ENCODE measurements around the gene SH3RF3.

The SH3RF3 gene

DNA sequence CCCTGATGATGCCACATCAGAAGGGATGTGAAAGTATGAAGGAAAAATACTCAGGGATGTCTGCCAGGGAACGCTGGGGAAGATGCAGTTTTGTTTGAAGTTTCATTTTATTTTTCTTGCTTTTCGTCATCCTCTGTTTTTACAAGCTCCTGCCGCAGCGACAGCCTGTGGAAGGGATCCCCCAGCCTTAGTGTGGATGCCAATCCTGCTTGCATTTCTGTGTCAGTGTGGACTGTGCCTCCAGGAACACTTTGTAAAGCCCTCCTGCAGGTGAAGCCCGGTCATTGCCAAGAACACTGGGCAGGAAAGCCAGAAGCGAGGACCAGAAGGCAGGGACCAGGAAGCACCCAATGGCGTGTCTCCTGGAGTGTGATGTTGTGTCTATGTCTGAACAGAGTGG is 250.5 kb downstream of the SH3RF3 start:
- DNase-seq (no peak), ATAC-seq (no peak)

DNA sequence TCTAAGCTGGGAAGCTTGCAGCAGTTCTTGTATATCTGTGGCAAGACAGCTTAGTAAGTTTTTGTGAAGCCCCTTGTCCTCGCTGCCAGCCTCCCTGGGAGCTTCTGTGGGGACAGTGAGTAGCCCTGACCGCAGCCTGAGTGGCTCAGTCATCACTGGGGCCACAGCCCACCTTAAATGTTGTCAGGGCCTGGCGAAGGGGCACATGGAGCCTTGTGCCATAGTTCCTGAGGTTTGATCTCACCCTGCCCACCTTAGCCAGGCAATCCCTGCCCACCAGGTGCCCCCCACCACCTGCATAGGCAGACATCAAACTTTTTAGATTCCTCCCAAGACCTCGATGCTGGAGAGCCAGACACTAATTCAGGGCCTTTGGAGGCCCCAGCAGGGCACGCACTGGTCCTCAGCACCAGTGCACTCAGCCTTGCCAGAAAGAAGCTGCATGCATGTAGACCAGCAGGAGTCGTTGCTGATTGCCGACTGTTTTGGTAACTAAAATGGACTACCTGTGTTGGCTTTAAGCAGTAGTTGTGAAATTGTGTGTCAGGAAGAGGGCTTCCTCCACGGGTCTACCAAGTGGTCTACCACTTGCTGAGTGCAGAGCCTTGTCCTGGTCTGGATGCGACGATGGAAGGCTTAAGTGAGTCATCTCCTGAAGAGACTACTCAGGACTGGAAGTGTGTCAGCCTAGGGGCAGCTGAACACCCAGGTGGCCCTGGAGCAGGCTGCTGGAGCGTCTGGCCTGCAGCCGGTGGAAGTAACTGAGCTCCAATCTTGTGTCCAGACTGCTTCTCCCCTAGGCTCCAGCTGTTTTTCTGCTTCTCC is 251.7 kb downstream of the SH3RF3 start:
- ATAC-seq (no peak), DNase-seq (no peak)

- ATAC-seq (no peak), DNase-seq (no peak)
Observed at GRCh38 chr2:109381327-109381820, 252.4 kb downstream of the SH3RF3 start.

DNA sequence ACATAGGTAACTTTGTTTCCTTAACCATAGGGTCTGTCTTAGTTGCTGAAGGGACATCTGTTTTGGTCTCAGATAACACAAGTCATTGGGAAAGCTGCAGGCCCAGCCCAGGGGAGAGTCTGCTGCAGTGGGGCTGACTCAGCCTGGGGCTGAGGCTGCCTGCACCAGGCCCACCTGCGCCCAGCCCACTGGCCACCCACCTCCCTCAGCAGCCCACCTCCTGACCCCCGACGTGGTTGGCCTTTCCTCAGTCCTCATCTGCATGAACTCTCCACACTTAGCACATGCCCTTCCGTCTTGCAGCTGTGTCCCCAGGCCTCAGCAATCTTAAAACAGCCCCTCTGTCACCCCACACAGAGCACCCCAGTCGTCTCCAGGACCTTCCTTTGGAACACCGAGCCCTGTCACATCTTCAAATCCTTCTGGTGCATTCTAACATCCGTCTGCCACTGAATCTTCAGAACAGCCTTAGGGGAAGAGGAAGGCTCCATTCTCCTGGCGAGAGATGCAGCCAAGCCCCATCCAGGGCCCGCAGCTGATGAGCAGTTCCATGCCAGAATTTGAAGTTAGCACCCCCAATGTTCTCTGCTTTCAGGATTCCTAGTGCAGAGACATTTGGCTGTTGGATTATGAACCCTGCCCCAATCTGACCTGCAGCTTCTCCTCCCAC is 253.4 kb downstream of the SH3RF3 start:
- no peak for ATAC-seq
- DNase-seq: no peak

- no peak for DNase-seq
Observed at GRCh38 chr2:109382951-109383350, 253.9 kb downstream of the SH3RF3 start.

GRCh38 chr2:109383505-109384307 is 254.7 kb downstream of the SH3RF3 start:
- no peak for ATAC-seq
- no peak for DNase-seq

More at GRCh38 chr2:109382951-109383350, 253.9 kb downstream of the SH3RF3 start:
- ATAC-seq: no peak

DNA sequence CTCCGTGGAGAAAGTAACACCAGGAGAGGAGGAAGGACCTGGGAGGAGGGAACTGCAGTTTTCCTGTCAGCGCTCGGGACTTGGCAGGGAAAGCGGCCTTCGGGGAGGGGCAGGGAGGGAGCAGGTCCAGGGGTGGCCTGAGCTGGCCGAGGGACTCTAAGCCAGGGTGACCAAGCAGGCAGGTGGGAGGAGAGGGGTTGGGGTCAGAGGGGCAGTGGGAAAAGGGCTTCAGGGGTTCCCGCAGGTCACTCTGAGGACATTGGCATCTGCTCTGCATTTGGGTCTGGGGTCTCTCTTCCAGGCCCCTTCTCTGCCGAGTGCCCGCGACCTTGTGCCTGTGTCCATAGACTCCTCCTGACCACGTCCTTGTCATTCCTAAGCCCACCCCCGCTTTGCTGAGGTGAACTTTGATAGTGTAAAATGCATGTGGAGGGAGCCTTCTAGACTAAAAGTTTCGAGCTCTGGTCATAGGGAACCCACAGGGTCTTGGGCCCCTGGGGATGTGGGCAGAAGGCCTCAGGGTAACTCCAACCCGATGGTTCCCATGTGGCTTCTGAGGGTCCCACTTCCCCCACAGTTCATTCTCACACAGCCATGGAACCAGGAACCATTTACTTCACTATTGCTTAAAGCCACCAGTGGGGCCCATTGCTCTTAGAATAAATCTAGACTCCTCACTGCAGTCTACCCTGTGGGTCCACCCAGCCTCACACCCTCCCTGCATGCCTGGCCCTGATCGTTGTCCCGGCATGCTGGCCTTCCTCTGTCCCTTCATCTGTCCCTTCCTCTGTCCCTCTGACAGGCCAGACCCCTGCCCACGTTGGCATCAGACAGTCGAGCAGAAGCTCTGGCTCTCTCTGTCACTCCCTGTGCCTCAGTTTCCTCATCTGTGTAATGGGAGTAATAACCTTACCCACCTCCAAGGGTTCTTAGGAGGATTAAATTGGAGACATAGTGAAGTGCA is 255.6 kb downstream of the SH3RF3 start:
- DNase-seq: no peak
- no peak for ATAC-seq

DNA sequence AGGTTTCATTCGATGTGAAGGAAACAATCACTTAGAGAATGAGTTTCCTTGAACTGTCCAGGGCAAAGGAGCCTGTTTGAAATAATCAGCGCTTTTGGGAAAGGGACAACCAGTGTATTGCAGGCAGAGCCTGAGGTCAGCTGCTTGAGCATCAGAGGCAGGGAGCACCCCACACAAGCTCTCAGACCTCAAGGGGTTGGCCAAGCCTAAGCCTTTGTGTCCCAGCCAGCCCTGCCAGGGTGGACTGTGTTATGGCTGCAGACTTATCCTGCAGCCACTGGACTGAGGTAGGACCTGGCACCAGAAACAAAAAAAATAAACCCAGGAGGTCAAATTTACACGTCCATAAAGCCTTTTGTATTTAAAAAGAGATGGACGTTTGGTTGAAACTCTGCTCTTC is 256.5 kb downstream of the SH3RF3 start:
- no peak for ATAC-seq

DNA sequence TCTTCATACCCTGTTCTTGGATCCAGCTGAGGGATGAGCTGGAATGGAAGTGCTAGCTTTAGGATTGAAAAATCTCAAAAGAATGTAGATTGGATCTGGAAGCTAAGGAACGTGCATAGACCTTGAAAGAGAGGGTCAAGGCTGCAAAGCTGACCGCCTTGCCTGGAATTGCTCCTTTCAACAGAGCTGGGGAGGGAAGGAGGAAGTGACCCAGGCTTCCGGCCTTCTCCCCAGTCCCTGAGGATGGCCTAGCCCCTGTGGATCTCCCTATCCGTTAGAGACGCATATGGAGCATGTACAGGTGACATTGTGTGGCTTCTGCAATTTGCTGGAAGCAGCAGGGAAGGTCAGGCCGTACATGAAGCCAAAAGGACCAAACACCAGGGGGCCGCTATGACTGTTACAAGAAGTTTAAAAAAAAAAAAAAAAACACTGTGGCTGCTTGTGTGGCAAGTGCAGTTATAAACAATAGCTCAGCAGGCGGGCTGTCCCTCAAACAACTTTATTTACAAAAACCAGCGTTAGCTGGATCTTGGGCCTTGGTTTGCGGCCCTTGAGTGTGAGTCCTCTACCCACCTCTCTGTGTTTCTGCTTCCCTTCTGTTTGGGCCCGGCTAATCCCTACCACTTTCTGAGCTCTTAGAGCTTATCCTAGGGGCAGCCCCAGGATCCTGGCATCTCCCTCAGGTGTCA is 257.1 kb downstream of the SH3RF3 start:
- no peak for DNase-seq
- no peak for ATAC-seq

More for the DNA sequence above, 256.5 kb downstream of the SH3RF3 start:
- DNase-seq: no peak

- DNase-seq (no peak), ATAC-seq (no peak)
Observed at GRCh38 chr2:109387221-109387735, 258.3 kb downstream of the SH3RF3 start.

- no peak for ATAC-seq
- no peak for DNase-seq
Observed at GRCh38 chr2:109387778-109388469, 258.9 kb downstream of the SH3RF3 start.

DNA sequence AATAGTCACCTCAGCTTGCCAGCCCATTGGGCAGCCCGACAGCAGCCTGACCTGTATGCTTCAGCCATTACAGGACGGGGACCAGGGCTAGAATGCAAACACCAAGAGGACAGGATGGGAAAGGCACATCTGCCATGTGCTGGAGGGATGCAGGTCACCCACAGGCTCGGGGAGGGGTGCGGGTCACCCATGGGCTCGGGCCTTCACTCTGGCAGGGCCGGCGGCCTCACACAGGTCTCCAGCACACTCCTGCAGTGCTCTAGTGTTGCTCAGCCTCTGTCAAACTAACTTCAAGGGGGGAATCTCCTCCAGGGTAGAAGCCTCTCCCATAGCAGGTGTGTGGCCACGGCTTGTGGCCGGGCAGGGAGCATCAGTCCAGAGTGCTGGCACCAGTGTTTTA is 262.2 kb downstream of the SH3RF3 start:
- no peak for ATAC-seq
- no peak for DNase-seq

DNA sequence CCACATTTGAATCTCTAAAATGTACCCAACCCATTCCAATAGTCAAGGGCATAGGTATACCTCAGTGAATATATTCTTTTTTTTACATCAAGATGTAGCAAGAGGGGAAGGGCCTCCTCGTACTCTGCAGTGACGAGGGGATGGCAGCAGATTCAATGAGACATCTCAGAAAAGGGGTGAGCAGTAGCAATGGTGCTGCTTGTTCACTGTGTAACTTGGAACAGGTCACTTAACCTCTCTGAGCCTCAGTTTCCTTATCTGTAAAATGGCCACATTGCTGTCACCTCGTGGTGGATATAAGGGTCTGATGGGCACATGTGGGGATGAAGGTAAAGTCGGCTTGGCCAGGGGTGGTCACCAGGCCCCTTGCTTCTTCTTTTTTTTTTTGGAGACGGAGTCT is 263.1 kb downstream of the SH3RF3 start:
- ATAC-seq (no peak), DNase-seq (no peak)

GRCh38 chr2:109392816-109393661 is 264.0 kb downstream of the SH3RF3 start:
- no peak for DNase-seq
- no peak for ATAC-seq

- ATAC-seq (no peak), DNase-seq (no peak)
Observed at GRCh38 chr2:109393662-109393972, 264.6 kb downstream of the SH3RF3 start.

GRCh38 chr2:109395494-109396201 is 266.6 kb downstream of the SH3RF3 start:
- DNase-seq (no peak), ATAC-seq (no peak)

GRCh38 chr2:109396202-109397180 is 267.5 kb downstream of the SH3RF3 start:
- DNase-seq: peak; percentile 43
- ATAC-seq: peak; percentile 80

Data from stimulated activated naive CD8-positive, alpha-beta T cell treated with anti-CD3 and anti-CD28 coated beads, Interleukin-15, Interleukin-2, amounts not matched to agents 100 U/mL and 50 U/mL, for 24 hours (primary cell).